Keratinocyte (primary cell): Measurements from ENCODE around the gene CDK15.

Source experiments
- EZH2 ChIP-seq: IDR thresholded peaks from one replicate; pipeline ENCODE4 v1.6.1; 2012; ENCODE audit warnings: inconsistent platforms, mild to moderate bottlenecking, low read length, moderate library complexity
- TF ChIP-seq, protein P1 (sequence below), 3 experiments: IDR thresholded peaks in 1 of 3; conservative IDR thresholded peaks in 1 of 3; optimal IDR thresholded peaks in 1 of 3; 2 replicates in 2 of 3; 3 replicates in 1 of 3; pipeline versions ENCODE3 to v1.5.1; 2011; ENCODE audit warnings: low read length in 3 of 3, mild to moderate bottlenecking in 3 of 3, moderate library complexity in 2 of 3, control low read depth in 1 of 3, inconsistent platforms in 1 of 3; ENCODE audit not compliant: insufficient read depth in 2 of 3; ENCODE audit errors: extremely low read depth in 1 of 3

DNA sequence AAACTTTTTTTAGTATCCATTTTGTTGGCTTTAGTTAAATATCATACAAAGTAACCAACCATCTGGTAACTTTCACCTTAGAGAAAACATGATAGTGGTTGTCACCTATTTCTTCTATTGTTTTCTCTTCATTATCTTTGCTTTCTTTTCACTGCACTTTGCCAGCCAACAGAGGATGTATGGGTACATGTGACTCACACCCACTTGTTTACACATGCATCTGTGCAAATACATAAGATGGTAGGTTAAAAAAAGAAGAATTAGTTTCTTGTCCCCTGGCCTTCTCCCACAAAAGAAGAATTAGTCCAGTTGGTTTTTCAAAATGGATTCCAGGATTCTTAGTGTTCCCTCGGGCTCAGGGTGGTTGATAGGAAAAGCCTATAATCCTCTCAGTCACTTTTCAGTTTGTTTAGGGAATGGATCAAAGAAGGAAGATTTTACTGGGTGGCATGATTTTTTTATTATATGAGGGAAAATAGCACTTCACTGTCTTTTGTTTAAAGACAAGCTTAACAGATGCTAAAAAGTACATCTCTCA lies 46.6 kb downstream of the CDK15 start:
- TF ChIP-seq, protein P1, sequence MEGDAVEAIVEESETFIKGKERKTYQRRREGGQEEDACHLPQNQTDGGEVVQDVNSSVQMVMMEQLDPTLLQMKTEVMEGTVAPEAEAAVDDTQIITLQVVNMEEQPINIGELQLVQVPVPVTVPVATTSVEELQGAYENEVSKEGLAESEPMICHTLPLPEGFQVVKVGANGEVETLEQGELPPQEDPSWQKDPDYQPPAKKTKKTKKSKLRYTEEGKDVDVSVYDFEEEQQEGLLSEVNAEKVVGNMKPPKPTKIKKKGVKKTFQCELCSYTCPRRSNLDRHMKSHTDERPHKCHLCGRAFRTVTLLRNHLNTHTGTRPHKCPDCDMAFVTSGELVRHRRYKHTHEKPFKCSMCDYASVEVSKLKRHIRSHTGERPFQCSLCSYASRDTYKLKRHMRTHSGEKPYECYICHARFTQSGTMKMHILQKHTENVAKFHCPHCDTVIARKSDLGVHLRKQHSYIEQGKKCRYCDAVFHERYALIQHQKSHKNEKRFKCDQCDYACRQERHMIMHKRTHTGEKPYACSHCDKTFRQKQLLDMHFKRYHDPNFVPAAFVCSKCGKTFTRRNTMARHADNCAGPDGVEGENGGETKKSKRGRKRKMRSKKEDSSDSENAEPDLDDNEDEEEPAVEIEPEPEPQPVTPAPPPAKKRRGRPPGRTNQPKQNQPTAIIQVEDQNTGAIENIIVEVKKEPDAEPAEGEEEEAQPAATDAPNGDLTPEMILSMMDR (optimal IDR thresholded peaks at IDR 0.05 in 1 of 3, IDR thresholded peaks at IDR 0.05 in 1 of 3, conservative IDR thresholded peaks at IDR 0.05 in 1 of 3; ENCODE audit: extremely low read depth in 1 of 3, insufficient read depth in 2 of 3, low read length in 3 of 3), result no peak
- TF ChIP-seq EZH2, result no peak
